ENCODE measurements around the gene EIF2S3.

EIF2S3 gene

GRCh38 chrX:24117258-24117657 lies 62.5 kb downstream of the EIF2S3 start:
- no peak for DNase-seq (ENCODE audit: low spot score)
- in situ Hi-C loops (cut with MboI; ENCODE audit: low pct_unique_long_range_greater_than_20kb, low sequenced_read_pairs, unreplicated experiment), result no loop called here
- TF ChIP-seq, protein P1, sequence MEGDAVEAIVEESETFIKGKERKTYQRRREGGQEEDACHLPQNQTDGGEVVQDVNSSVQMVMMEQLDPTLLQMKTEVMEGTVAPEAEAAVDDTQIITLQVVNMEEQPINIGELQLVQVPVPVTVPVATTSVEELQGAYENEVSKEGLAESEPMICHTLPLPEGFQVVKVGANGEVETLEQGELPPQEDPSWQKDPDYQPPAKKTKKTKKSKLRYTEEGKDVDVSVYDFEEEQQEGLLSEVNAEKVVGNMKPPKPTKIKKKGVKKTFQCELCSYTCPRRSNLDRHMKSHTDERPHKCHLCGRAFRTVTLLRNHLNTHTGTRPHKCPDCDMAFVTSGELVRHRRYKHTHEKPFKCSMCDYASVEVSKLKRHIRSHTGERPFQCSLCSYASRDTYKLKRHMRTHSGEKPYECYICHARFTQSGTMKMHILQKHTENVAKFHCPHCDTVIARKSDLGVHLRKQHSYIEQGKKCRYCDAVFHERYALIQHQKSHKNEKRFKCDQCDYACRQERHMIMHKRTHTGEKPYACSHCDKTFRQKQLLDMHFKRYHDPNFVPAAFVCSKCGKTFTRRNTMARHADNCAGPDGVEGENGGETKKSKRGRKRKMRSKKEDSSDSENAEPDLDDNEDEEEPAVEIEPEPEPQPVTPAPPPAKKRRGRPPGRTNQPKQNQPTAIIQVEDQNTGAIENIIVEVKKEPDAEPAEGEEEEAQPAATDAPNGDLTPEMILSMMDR (IDR thresholded peaks at IDR 0.05; ENCODE audit: extremely low read depth, insufficient read depth, missing control alignments), result no peak

GRCh38 chrX:24124244-24124799 lies 69.6 kb downstream of the EIF2S3 start:
- TF ChIP-seq, protein P1 (IDR thresholded peaks at IDR 0.05; ENCODE audit: extremely low read depth, insufficient read depth, missing control alignments), result no peak
- DNase-seq (ENCODE audit: low spot score), result no peak
- in situ Hi-C loops (cut with MboI; ENCODE audit: low pct_unique_long_range_greater_than_20kb, low sequenced_read_pairs, unreplicated experiment), result no loop called here

- in situ Hi-C loops (cut with MboI; ENCODE audit: low pct_unique_long_range_greater_than_20kb, low sequenced_read_pairs, unreplicated experiment), result no loop called here
Measured at GRCh38 chrX:24125028-24125612, 70.4 kb downstream of the EIF2S3 start.

More at GRCh38 chrX:24125028-24125612, 70.4 kb downstream of the EIF2S3 start:
- TF ChIP-seq, protein P1 (IDR thresholded peaks at IDR 0.05; ENCODE audit: extremely low read depth, insufficient read depth, missing control alignments), result no peak
- DNase-seq (ENCODE audit: low spot score), result no peak
